ENCODE data around the gene ATAD3B.
"Not testable (repeated sequence)": the region's sequence is repeated elsewhere in the genome, so short reads cannot be mapped to it uniquely, and the experiment has no call there.

GRCh38 chr1:1495461-1495975 lies 24.0 kb downstream of the ATAD3B start:
- not testable (repeated sequence) for TF ChIP-seq CTCF (IDR thresholded peaks at IDR 0.05; ENCODE audit: insufficient read depth, low read depth, low read length); EZH2 (IDR thresholded peaks at IDR 0.05; ENCODE audit: insufficient read depth, low read length)
